Measurements from ENCODE around the gene KRT2. TPM values are rescaled to one million over a fixed set of nuclear protein-coding genes. Genes with fewer than 3 reads are reported as not detected.

KRT2 gene
- total RNA-seq, 1 experiment from 2014 or later, result not detected

DNA sequence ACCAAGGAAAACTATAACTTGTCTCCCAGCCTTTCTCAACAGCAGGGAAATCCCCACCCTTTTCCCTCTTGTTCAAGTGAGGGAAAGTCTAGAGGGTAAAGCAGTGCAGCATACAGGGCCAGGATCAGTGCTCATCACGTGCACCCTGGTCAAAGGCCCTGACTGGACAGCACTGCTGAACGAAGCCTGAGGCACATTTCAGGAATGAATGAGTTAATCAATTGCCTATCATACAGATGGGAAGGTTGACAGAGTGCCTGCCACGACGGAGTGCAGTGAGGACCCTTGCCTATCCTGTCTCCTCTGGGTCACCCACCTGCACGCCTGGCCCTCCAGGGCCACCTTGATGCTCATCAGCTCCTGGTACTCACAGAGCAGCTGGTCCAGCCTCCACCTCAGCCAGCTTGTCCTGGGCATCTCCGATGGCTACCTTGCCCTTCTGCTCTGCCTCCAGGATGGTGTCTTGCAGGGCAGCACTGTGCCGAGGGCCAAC is 22.0 kb downstream of the KRT2 start (continued):
- TF ChIP-seq, protein P1, sequence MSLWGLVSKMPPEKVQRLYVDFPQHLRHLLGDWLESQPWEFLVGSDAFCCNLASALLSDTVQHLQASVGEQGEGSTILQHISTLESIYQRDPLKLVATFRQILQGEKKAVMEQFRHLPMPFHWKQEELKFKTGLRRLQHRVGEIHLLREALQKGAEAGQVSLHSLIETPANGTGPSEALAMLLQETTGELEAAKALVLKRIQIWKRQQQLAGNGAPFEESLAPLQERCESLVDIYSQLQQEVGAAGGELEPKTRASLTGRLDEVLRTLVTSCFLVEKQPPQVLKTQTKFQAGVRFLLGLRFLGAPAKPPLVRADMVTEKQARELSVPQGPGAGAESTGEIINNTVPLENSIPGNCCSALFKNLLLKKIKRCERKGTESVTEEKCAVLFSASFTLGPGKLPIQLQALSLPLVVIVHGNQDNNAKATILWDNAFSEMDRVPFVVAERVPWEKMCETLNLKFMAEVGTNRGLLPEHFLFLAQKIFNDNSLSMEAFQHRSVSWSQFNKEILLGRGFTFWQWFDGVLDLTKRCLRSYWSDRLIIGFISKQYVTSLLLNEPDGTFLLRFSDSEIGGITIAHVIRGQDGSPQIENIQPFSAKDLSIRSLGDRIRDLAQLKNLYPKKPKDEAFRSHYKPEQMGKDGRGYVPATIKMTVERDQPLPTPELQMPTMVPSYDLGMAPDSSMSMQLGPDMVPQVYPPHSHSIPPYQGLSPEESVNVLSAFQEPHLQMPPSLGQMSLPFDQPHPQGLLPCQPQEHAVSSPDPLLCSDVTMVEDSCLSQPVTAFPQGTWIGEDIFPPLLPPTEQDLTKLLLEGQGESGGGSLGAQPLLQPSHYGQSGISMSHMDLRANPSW (CRISPR knock-in tag; conservative IDR thresholded peaks at IDR 0.05; ENCODE audit: low read depth), result no peak
- TF ChIP-seq JAZF1 (CRISPR knock-in tag; IDR thresholded peaks at IDR 0.05) (no peak), SMAD4 (CRISPR knock-in tag; IDR thresholded peaks at IDR 0.05) (no peak), ZBTB21 (CRISPR knock-in tag; IDR thresholded peaks at IDR 0.05; ENCODE audit: borderline replicate concordance) (no peak), ZNF416 (CRISPR knock-in tag; IDR thresholded peaks at IDR 0.05) (no peak), MYBL2 (CRISPR knock-in tag; IDR thresholded peaks at IDR 0.05) (no peak), NR1H2 (CRISPR knock-in tag; IDR thresholded peaks at IDR 0.05) (no peak)
- TF ChIP-seq, protein P2, sequence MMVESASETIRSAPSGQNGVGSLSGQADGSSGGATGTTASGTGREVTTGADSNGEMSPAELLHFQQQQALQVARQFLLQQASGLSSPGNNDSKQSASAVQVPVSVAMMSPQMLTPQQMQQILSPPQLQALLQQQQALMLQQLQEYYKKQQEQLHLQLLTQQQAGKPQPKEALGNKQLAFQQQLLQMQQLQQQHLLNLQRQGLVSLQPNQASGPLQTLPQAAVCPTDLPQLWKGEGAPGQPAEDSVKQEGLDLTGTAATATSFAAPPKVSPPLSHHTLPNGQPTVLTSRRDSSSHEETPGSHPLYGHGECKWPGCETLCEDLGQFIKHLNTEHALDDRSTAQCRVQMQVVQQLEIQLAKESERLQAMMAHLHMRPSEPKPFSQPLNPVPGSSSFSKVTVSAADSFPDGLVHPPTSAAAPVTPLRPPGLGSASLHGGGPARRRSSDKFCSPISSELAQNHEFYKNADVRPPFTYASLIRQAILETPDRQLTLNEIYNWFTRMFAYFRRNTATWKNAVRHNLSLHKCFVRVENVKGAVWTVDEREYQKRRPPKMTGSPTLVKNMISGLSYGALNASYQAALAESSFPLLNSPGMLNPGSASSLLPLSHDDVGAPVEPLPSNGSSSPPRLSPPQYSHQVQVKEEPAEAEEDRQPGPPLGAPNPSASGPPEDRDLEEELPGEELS (CRISPR knock-in tag; IDR thresholded peaks at IDR 0.05), result no peak

DNA sequence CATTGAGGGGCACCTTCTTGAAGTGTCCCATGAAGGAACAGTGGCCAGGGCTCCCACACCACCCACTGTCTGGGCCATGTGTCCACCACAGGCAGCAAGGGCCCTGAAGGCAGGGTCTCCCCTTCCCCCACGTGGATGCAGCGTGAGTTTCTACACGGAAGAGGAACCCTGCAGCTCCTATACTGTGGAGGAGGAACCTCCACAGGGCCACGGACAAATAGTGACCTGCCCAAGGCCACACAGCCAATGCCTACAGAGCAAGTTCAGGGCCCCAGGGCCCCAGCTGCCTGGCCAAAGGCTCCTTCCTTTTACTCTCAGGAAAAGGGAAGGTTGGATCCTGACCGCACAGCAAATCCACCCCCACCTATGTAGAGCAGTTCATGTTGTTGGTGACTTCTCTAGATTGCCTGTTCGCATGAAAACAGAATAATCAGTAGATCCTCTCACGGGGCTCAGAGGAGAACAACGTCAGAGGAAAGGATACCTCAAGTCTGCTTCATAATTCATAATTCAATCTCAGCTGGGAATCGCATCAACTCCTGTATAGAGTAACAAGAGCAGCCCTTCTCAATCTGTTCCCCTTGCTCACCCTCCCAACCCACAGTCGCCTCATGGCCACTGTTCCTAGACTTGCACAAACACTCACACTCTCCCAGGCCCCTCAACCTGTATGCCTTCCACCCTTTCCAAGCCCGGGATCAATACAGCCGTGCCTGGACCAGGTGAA is 22.6 kb downstream of the KRT2 start:
- ChIA-PET CTCF (no interaction called here), POLR2A (no interaction called here)
- H3K27ac Mint-ChIP-seq, result no peak overlapping the region
- no peaks in the 10 kb centered on the region for H3K27me3 Mint-ChIP-seq (ENCODE audit: low read depth)
- ATAC-seq, result no peak
- no peak for DNase-seq (ENCODE audit: low spot score)
- H3K36me3 Mint-ChIP-seq, result no peaks in the 10 kb centered on the region
- no peak overlapping the region for H3K4me3 Mint-ChIP-seq
- no peak for TF ChIP-seq NFYB (CRISPR knock-in tag; conservative IDR thresholded peaks at IDR 0.05; ENCODE audit: low read depth)
- no peak for TF ChIP-seq JUN (CRISPR knock-in tag; IDR thresholded peaks at IDR 0.05)
- TF ChIP-seq, protein P3, sequence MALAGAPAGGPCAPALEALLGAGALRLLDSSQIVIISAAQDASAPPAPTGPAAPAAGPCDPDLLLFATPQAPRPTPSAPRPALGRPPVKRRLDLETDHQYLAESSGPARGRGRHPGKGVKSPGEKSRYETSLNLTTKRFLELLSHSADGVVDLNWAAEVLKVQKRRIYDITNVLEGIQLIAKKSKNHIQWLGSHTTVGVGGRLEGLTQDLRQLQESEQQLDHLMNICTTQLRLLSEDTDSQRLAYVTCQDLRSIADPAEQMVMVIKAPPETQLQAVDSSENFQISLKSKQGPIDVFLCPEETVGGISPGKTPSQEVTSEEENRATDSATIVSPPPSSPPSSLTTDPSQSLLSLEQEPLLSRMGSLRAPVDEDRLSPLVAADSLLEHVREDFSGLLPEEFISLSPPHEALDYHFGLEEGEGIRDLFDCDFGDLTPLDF (CRISPR knock-in tag; IDR thresholded peaks at IDR 0.05), result no peak
- TF ChIP-seq, protein P4, sequence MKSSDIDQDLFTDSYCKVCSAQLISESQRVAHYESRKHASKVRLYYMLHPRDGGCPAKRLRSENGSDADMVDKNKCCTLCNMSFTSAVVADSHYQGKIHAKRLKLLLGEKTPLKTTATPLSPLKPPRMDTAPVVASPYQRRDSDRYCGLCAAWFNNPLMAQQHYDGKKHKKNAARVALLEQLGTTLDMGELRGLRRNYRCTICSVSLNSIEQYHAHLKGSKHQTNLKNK (CRISPR knock-in tag; IDR thresholded peaks at IDR 0.05), result no peak
- no peak for TF ChIP-seq ATF1 (CRISPR knock-in tag; IDR thresholded peaks at IDR 0.05)
- TF ChIP-seq KAT7 (CRISPR knock-in tag; IDR thresholded peaks at IDR 0.05; ENCODE audit: borderline replicate concordance), result no peak
- TF ChIP-seq, protein P5, sequence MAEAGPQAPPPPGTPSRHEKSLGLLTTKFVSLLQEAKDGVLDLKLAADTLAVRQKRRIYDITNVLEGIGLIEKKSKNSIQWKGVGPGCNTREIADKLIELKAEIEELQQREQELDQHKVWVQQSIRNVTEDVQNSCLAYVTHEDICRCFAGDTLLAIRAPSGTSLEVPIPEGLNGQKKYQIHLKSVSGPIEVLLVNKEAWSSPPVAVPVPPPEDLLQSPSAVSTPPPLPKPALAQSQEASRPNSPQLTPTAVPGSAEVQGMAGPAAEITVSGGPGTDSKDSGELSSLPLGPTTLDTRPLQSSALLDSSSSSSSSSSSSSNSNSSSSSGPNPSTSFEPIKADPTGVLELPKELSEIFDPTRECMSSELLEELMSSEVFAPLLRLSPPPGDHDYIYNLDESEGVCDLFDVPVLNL (CRISPR knock-in tag; IDR thresholded peaks at IDR 0.05; ENCODE audit: borderline replicate concordance, low read depth), result no peak
- TF ChIP-seq FOXP1 (CRISPR knock-in tag; IDR thresholded peaks at IDR 0.05; ENCODE audit: borderline replicate concordance), result no peak
- TF ChIP-seq ZNF232 (CRISPR knock-in tag; IDR thresholded peaks at IDR 0.05), result no peak
- TF ChIP-seq, protein P6, sequence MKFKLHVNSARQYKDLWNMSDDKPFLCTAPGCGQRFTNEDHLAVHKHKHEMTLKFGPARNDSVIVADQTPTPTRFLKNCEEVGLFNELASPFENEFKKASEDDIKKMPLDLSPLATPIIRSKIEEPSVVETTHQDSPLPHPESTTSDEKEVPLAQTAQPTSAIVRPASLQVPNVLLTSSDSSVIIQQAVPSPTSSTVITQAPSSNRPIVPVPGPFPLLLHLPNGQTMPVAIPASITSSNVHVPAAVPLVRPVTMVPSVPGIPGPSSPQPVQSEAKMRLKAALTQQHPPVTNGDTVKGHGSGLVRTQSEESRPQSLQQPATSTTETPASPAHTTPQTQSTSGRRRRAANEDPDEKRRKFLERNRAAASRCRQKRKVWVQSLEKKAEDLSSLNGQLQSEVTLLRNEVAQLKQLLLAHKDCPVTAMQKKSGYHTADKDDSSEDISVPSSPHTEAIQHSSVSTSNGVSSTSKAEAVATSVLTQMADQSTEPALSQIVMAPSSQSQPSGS (CRISPR knock-in tag; IDR thresholded peaks at IDR 0.05; ENCODE audit: borderline replicate concordance, low read depth), result no peak
- TF ChIP-seq TP53 (CRISPR knock-in tag; IDR thresholded peaks at IDR 0.05), result no peak
- TF ChIP-seq NR1H2 (CRISPR knock-in tag; IDR thresholded peaks at IDR 0.05), result no peak
- no peak for TF ChIP-seq SP1 (CRISPR knock-in tag; conservative IDR thresholded peaks at IDR 0.05)
- no peak for TF ChIP-seq NR2C2 (CRISPR knock-in tag; IDR thresholded peaks at IDR 0.05)
- no peaks in the 10 kb centered on the region for H3K9me3 Mint-ChIP-seq
- peaks cover 6% of the 10 kb centered on the region for H3K4me1 Mint-ChIP-seq
